ENCODE results near the gene PRR12. TPM values are rescaled to one million over a fixed set of nuclear protein-coding genes. Genes with fewer than 3 reads are reported as not detected.

The PRR12 gene
- total RNA-seq, 4 donors from 2014 or later = 3.3 to 11.3 (median 4.1) TPM

- DNase-seq (ENCODE audit: low spot score) (no peak), ATAC-seq (ENCODE audit: low FRiP score) (peak; percentile 45)
- no peak for TF ChIP-seq CTCF (IDR thresholded peaks at IDR 0.05)
These were observed 30.6 kb upstream of the PRR12 start for GRCh38 chr19:49560358-49560900.

GRCh38 chr19:49564616-49565045 lies 26.4 kb upstream of the PRR12 start:
- no peak for TF ChIP-seq CTCF (IDR thresholded peaks at IDR 0.05)
- ATAC-seq (ENCODE audit: low FRiP score) (no peak), DNase-seq (ENCODE audit: low spot score) (no peak)

GRCh38 chr19:49565261-49565660 lies 25.7 kb upstream of the PRR12 start:
- ATAC-seq (ENCODE audit: low FRiP score) (no peak), DNase-seq (ENCODE audit: low spot score) (no peak)
- TF ChIP-seq CTCF (IDR thresholded peaks at IDR 0.05) = no peak

GRCh38 chr19:49566302-49566701 lies 24.7 kb upstream of the PRR12 start:
- DNase-seq (ENCODE audit: low spot score) (no peak), ATAC-seq (ENCODE audit: low FRiP score) (no peak)
- no peak for TF ChIP-seq CTCF (IDR thresholded peaks at IDR 0.05)

- no peak for TF ChIP-seq CTCF (IDR thresholded peaks at IDR 0.05)
- DNase-seq (ENCODE audit: low spot score) (no peak), ATAC-seq (ENCODE audit: low FRiP score) (no peak)
These were observed 23.0 kb upstream of the PRR12 start for GRCh38 chr19:49567861-49568441.

- TF ChIP-seq CTCF (IDR thresholded peaks at IDR 0.05) = peak in 2 of 3 donors; percentile 87 to 93
- DNase-seq (ENCODE audit: low spot score) (no peak), ATAC-seq (ENCODE audit: low FRiP score) (no peak)
These were observed 20.7 kb upstream of the PRR12 start for GRCh38 chr19:49570138-49570856.

Data from omental fat pad (tissue), 4 donors.